Breast epithelium (tissue), 4 donors: ENCODE results near the gene APIP. TPM values are rescaled to one million over a fixed set of nuclear protein-coding genes. Genes with fewer than 3 reads are reported as not detected.
"Not testable (repeated sequence)": the region's sequence is repeated elsewhere in the genome, so short reads cannot be mapped to it uniquely, and the experiment has no call there.

Experiments
- DNase-seq, 2 donors: peaks; one replicate each; pipeline ENCODE4 v3.0.0-alpha.2; 2019; ENCODE audit warnings: low spot score in 2 of 2
- H3K27ac ChIP-seq, 2 donors: fragments of 200-600 bp; sonication (generic) in 1 of 2; one replicate each; pipeline ENCODE4 v1.5.1; 2016 to 2019; ENCODE audit warnings: mild to moderate bottlenecking in 1 of 2
- H3K27me3 ChIP-seq, 2 donors: fragments of 200-600 bp; sonication (generic) in 1 of 2; one replicate each; pipeline versions ENCODE4 v1.5.1 to v1.6.0; 2017 to 2019; ENCODE audit warnings: control low read depth in 1 of 2, mild to moderate bottlenecking in 1 of 2
- H3K36me3 ChIP-seq: fragments of 200-600 bp; one replicate; pipeline ENCODE4 v1.5.1; 2019
- H3K4me1 ChIP-seq, 2 donors: fragments of 200-600 bp; sonication (generic); one replicate each; pipeline ENCODE4 v1.5.1; 2016 to 2019; ENCODE audit warnings: control low read depth in 1 of 2
- H3K4me3 ChIP-seq, 3 donors: fragments of 200-600 bp; sonication (generic); 1 replicate in 2 of 3; 2 replicates in 1 of 3; pipeline ENCODE4 v1.5.1; 2016 to 2019; ENCODE audit warnings: mild to moderate bottlenecking in 3 of 3, moderate library complexity in 2 of 3
- H3K9me3 ChIP-seq, 2 donors: fragments of 200-600 bp; sonication (generic) in 1 of 2; one replicate each; pipeline ENCODE4 v1.5.1; 2016 to 2019; ENCODE audit warnings: control low read depth in 1 of 2
- CTCF ChIP-seq, 3 donors: fragments of 450-650 bp; IDR thresholded peaks; one replicate each; pipeline ENCODE4 v1.5.1; 2016 to 2017; ENCODE audit warnings: antibody characterized with exemption in 3 of 3, mild to moderate bottlenecking in 3 of 3, moderate library complexity in 3 of 3
- POLR2A ChIP-seq: fragments of 450-650 bp; IDR thresholded peaks from one replicate; pipeline ENCODE4 v1.6.1; 2016; ENCODE audit warnings: antibody characterized with exemption, mild to moderate bottlenecking, moderate library complexity
- POLR2AphosphoS5 ChIP-seq, 3 donors: sonication (generic); formaldehyde crosslinking; IDR thresholded peaks; one replicate each; pipeline ENCODE4 v1.6.1; 2017; ENCODE audit warnings: antibody characterized with exemption in 3 of 3
- intact Hi-C: fragments of 100-400 bp; cut with DNase I; formaldehyde crosslinking; loops from one replicate; pipeline ENCODE4 v1.15.1; 2023; ENCODE audit warnings: low total_unique reads
- total RNA-seq, 3 donors: library from RNA; depleted of rRNA; stranded (reverse); fragments of >200 nt; gene quantifications; one replicate each; pipeline ENCODE4 v1.1.0, GENCODE V29; 2016

The APIP gene
- total RNA-seq, 3 donors from 2014 or later: 27.7 to 46.4 (median 29.8) TPM

GRCh38 chr11:34897171-34897870, 18.9 kb downstream of the APIP start:
- peaks cover 30 to 49% of the 10 kb centered on the region in 2 donors for H3K9me3 ChIP-seq
- TF ChIP-seq POLR2A (no peak), CTCF (IDR thresholded peaks at IDR 0.05) (no peak), POLR2AphosphoS5 (IDR thresholded peaks at IDR 0.05) (no peak)
- no peak overlapping the region for H3K27ac ChIP-seq
- H3K4me1 ChIP-seq: no peaks in the 10 kb centered on the region
- intact Hi-C loops: no loop called here
- DNase-seq: no peak
- H3K4me3 ChIP-seq: no peak overlapping the region
- no peaks in the 10 kb centered on the region for H3K27me3 ChIP-seq
- no peaks in the 10 kb centered on the region for H3K36me3 ChIP-seq

- H3K9me3 ChIP-seq: peaks cover 27 to 46% of the 10 kb centered on the region in 2 donors
- H3K27me3 ChIP-seq, DNase-seq, H3K27ac ChIP-seq, H3K4me1 ChIP-seq, H3K4me3 ChIP-seq, intact Hi-C loops, H3K36me3 ChIP-seq: not testable (repeated sequence)
These were observed 20.0 kb downstream of the APIP start for GRCh38 chr11:34896191-34896590.

- Histone ChIP-seq H3K9me3 (peaks cover 2 to 20% of the 10 kb centered on the region in 2 donors), H3K27ac (no peak overlapping the region), H3K4me3 (no peak overlapping the region), H3K36me3 (no peaks in the 10 kb centered on the region), H3K4me1 (peaks cover 0 to 4% of the 10 kb centered on the region in 2 donors), H3K27me3 (no peaks in the 10 kb centered on the region)
- intact Hi-C loops: no loop called here
- TF ChIP-seq POLR2A (no peak), CTCF (IDR thresholded peaks at IDR 0.05) (no peak), POLR2AphosphoS5 (IDR thresholded peaks at IDR 0.05) (no peak)
- DNase-seq: no peak
These were observed 22.8 kb downstream of the APIP start for GRCh38 chr11:34893416-34893815.

GRCh38 chr11:34891611-34892010, 24.6 kb downstream of the APIP start:
- no peak for TF ChIP-seq POLR2AphosphoS5 (IDR thresholded peaks at IDR 0.05)
- no peak for TF ChIP-seq POLR2A
- TF ChIP-seq CTCF (IDR thresholded peaks at IDR 0.05): no peak
- no peak for DNase-seq
- intact Hi-C loops: no loop called here

GRCh38 chr11:34890812-34891211, 25.4 kb downstream of the APIP start:
- Histone ChIP-seq H3K36me3 (no peaks in the 10 kb centered on the region), H3K9me3 (no peaks in the 10 kb centered on the region), H3K27ac (no peak overlapping the region), H3K4me1 (peaks cover 0 to 4% of the 10 kb centered on the region in 2 donors), H3K4me3 (no peak overlapping the region), H3K27me3 (no peaks in the 10 kb centered on the region)
- intact Hi-C loops: no loop called here
- TF ChIP-seq POLR2AphosphoS5 (IDR thresholded peaks at IDR 0.05): no peak
- peak in 2 of 3 donors; percentile 68 to 78 for TF ChIP-seq CTCF (IDR thresholded peaks at IDR 0.05)
- no peak for DNase-seq

More at GRCh38 chr11:34891611-34892010, 24.6 kb downstream of the APIP start:
- Histone ChIP-seq H3K4me3 (no peak overlapping the region), H3K27ac (no peak overlapping the region), H3K36me3 (no peaks in the 10 kb centered on the region), H3K4me1 (peaks cover 0 to 4% of the 10 kb centered on the region in 2 donors), H3K27me3 (no peaks in the 10 kb centered on the region), H3K9me3 (peaks cover 0 to 4% of the 10 kb centered on the region in 2 donors)
